Right lobe of liver (tissue), 4 donors: Measurements from ENCODE around the gene FADS3.

ENCODE experiments used
- CTCF ChIP-seq, 4 donors: fragments of 200-600 bp in 3 of 4; fragments of 450-650 bp in 1 of 4; IDR thresholded peaks; one replicate each; pipeline versions ENCODE4 v1.5.1 to v1.8.0; 2016 to 2022; ENCODE audit warnings: antibody characterized with exemption in 4 of 4, mild to moderate bottlenecking in 2 of 4
- POLR2A ChIP-seq: fragments of 450-650 bp; IDR thresholded peaks from one replicate; pipeline ENCODE4 v1.6.1; 2017; ENCODE audit warnings: antibody characterized with exemption, mild to moderate bottlenecking
- donor health status: DM: no; HTN: no; CAD: no.
- donor health status: DM: no; HTN: no; CAD: no.
- donor health status: DM: no; HTN: yes; CAD: no.

GRCh38 chr11:61839742-61840141 lies 51.6 kb downstream of the FADS3 start:
- TF ChIP-seq CTCF (IDR thresholded peaks at IDR 0.05) (no peak), POLR2A (no peak)
